Globus pallidus (tissue), 1 donor: ENCODE results near the gene STAU1.
"Not testable (repeated sequence)": the region's sequence is repeated elsewhere in the genome, so short reads cannot be mapped to it uniquely, and the experiment has no call there.

ENCODE experiments used
- DNase-seq: peaks from one replicate; pipeline ENCODE4 v3.0.0-alpha.2; 2015; ENCODE audit warnings: low spot score

Gene STAU1

GRCh38 chr20:49166534-49167449, 21.3 kb downstream of the STAU1 start:
- DNase-seq: no peak

DNA sequence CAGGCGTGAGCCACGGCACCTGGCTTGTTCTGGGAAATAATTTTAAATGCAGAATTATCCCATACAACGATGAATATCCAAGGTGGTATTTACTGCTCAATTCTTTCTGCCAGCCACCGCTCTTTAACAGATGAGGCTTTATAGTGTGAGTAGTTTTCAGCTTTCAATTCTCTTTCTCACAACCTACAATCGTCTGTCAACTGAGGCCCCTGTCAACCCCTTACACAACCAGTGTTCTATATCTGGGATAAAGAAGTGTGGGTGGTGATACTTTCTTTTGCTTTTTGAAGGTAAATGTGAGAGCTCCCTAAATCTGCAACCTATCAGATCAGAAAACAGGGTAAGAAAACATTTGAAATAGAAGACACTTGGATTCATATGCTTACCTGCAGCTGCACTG, 22.5 kb downstream of the STAU1 start:
- DNase-seq: no peak

- no peak for DNase-seq
Observed at GRCh38 chr20:49163696-49164095, 24.4 kb downstream of the STAU1 start.

DNA sequence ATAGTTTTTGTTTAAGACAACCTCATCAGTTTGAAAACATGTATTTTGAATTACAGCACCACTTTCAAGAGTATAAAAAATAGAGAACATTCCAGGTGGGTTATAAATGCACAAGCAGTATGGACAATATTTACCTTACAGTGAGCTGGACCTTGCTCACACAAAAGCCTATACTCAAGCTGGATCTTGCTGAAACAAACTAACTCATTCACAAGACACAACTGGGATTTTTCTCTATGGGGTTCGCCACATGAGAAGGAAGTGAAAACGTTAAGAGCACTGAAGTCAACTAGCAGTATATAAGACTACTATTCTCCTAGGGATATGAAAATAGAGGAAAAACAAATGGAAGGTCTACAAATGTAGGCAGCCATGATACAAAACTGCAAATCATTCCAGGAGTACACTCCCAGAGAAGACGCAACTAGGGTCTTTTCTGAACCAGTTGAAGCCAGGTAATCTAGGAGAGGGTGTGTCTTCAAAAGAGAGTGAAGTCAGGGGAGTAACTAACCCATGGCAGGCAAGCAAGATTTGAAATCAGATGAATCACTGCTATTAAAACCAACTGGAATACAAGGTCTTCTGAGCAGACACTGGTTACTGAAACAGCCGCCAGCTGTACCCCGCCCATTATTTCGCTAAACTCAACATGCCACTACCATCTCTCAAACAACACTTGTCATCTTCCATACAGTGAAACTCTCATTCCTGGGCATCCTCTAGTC, 26.5 kb downstream of the STAU1 start:
- no peak for DNase-seq

DNA sequence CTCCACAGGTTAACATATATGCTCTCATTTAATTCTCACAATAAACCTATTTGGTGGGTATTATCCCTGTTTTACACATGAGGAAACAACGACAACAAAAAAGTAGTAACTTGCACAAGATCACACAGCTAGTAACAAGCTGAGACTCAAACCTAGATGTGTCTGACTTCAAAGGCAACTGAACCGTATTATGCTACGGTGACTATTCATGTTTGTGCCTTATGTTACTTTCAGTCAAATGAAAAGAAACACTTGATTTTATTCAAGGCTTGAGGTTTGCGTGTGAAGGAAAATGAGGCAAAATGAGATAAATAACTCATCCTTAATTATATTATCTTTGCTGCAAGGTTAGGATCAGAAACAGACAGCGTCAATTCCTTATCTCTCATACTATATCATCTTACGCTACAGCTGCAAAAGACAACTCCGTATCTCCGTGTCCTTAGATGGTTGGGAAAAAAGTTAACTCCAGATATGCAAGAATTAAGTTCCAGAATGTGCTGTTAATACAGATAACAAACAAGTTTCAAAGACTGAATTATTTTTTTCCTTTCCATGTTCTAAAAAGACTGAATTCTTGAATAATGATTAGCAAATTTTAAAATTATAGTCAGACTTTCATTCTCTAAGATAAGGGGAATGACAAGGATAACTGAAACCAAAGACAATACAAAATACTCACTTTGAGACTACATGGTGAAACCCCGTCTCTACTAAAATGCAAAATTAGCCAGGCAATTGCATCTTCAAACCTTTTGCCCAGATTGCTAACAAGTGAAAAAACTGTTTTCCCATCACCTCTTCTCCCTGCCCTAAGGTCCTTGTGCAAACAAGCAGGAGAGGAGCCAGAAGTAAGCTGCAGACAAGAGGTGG, 27.8 kb downstream of the STAU1 start:
- no peak for DNase-seq

- no peak for DNase-seq
Observed at GRCh38 chr20:49157146-49157545, 31.0 kb downstream of the STAU1 start.

GRCh38 chr20:49156481-49156880, 31.7 kb downstream of the STAU1 start:
- DNase-seq: no peak

- DNase-seq: no peak
Observed at GRCh38 chr20:49151436-49151835, 36.7 kb downstream of the STAU1 start.

DNA sequence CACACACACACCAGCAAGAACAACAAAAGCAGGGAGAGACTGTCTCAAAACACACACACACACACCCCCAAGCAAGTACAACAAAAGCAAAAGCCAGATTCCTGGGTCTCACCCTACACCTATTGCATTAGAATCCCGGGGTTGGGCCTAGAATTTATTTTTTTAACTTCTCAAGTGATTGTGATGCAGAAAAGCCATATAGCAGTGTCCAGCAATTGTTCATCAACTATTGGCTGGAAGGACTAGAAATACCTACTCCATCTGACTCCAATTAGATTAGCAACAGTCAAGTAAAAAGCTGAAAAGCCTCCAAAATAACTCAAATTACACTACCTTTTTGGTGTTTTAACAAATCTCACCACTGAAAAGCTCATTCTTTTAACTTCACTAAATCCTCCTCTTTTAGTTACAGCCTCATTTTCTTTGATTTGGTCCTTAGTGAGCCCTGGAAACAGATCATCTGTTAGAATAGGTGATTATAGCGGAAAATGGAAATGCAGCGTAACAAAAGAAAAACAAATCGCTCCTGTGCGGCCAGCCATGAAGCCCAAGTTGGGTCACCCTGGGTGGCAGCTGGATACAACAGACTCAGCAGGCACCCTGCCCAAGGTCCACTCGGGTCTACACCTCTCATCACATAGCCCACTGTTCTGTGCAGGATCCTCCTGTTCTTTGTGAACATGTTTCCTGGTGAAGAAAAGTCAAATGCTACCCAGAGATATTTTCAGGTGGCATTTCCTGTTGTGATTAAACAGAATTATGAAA, 38.7 kb downstream of the STAU1 start:
- no peak for DNase-seq

DNA sequence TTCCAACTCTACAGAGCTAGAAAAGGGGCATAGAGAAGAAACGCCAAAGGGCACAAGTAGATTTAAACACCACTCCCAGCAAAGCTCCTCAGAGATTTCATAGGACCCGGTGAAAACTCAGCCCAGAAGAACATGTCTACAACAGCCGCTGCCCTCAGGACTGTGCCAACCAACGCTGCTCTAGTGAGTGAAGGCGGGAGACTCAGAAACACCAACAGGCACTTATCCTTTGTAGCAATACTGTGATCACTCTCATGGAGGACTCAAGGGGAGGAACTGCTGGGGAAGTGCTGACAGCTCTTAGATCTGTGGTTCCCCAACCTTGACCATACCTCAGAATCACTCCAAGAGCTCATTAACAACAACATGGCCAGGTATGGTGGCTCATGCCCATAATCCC, 39.5 kb downstream of the STAU1 start:
- no peak for DNase-seq

DNA sequence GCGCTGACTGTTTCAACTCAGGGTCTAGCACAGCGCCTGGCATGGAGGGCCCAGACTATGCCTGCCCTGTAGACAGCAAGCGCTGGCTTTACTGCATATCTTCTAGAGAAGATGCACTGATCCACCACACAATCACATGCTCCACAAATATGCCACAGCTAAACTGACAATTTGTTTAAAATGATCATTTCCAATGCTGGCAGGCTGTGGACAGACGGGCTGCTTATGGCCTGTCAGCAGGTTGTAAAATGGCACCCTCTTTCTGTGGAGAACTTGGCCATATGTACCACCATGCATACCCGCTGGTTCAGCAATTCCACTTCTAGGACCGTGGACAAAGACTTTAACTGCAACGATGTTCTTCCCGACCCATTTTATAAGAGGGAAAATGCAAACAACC, 40.8 kb downstream of the STAU1 start:
- DNase-seq: no peak

DNA sequence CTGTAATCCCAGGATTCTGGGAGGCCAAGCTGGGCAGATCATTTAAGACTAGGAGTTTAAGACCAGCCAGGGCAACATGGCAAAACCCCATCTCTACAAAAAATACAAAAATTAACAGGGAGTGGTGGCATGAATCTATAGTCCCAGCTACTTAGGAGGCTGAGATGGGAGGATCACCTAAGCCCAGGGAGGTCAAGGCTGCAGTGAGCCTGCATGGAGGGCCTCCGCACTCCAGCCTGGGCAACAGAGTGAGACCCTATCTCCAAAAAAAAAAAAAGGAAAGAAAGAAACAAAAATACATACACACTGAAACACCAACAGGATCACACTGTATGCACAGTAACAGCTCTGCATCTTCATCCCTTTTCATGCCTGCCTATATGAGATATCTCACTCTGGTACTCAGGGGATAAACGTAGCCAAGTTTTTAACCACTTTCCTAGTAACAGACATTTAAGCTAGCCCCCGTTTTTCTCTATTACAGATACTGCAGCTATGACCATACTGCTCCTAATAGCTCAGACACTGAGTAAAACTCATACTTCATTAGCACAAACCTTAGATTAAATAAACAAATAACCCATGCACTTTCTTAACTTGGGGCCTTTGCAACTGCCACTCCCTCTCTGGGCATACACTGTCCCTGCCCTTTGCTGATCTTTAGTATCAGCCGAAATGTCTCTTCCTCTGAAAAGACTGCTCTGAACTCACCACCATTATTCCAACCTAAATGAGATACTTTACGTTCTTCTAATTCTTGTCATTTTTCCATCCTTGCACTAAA, 41.5 kb downstream of the STAU1 start:
- DNase-seq: no peak

GRCh38 chr20:49140834-49141233, 47.3 kb downstream of the STAU1 start:
- no peak for DNase-seq

DNA sequence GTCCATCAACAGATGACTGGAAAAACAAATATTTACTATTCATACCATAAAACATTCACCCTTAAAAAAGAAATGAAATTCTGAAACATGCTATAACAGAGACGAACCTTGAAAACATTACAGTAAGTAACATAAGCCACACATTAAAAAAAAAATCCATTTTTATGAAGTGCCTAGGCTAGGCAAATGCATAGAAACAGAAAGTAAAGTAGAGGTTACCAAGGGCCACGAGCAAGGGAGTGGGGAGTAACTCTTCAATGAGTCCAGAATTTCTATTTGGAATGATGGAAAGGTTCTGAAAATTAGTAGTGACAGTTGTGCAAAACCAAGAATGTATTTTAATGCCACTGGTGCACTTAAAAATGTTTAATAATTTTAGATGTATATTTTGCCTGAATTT, 47.7 kb downstream of the STAU1 start:
- DNase-seq: no peak

DNA sequence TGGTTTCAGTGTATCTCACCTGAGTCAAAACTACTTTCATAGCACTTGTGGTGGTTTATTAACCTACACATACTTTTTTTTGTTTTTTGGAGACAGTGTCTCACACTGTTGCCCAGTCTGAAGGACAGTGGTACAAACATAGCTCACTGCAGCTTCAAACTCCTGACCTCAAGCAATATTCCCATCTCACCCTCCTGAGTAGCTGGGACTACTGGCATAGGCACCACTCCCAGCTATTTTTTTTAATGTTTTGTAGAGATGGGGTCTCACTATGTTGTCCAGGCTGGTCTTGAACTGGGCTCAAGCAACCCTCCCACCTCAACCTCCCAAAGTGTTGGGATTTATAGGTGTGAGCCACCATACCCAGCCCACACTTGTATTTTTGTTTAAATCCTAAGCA, 49.7 kb downstream of the STAU1 start:
- DNase-seq: no peak

- DNase-seq: no peak
Observed at GRCh38 chr20:49136817-49137571, 51.1 kb downstream of the STAU1 start.

DNA sequence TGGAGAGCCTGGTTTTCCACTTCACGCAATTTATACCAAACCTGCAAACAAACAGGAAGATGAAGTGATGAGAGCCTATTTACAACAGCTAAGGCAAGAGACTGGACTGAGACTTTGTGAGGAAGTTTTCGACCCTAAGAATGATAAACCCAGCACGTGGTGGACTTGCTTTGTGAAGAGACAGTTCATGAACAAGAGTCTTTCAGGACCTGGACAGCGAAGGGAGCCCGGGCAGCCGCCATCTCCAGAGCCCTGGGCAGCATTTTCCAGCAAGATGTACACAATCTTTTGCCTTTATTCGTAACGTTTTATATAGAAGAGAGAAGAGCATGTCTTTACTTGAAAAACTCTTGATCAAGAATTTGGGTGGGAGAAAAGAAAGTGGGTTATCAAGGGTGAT, 53.3 kb downstream of the STAU1 start:
- DNase-seq: not testable (repeated sequence)

DNA sequence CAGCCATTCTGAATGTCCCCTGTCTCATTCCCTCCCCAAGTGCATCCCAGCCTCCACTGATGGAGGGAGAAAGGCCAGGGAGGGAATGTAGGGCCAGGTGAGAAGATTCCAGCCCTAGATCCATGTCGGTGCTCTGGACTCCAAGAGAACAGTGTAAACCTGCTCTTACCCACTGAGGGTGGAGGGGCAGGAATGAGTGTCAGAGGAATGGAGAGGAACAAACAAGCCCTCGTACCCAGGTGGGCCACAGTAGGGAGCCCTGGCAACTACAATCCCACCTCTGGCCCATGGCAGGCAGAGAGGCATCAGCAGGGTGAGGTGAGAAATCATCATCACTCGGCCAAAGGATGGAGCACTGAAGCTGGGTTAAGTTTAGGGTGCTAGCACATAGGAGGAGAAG, 54.6 kb downstream of the STAU1 start:
- no peak for DNase-seq

DNA sequence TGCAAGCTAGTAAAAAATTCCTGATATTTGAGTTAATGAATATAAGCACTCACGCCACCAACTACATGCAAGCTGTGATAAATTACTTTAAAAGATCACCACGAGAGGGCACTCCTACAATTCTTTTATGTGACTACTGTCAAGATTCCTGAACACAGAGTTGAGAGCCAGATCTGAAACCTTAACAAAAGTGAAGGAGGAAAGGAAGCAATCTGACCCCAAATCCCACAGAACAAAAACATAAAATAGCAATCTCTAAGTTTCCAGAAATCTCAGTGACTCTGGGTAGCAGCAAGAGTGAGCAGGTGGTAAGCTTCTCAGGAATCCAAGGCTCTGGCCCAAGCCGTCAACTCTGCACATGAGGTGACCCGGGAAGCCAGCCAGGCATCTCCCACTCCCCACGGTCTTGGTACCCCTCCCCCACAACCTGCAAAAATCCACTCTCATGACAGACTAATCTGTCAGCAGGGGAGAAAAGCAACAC, 55.1 kb downstream of the STAU1 start:
- peak; percentile 82 for DNase-seq

GRCh38 chr20:49123982-49124381, 64.2 kb downstream of the STAU1 start:
- no peak for DNase-seq
